ENCODE results near the gene TAS2R40. TPM values are rescaled to one million over a fixed set of nuclear protein-coding genes. Genes with fewer than 3 reads are reported as not detected.
"Not testable (repeated sequence)": the region's sequence is repeated elsewhere in the genome, so short reads cannot be mapped to it uniquely, and the experiment has no call there.

The TAS2R40 gene
- total RNA-seq, 4 donors from 2014 or later, result not detected

- no peak for ATAC-seq (ENCODE audit: low FRiP score)
These were observed 11.3 kb upstream of the TAS2R40 start for GRCh38 chr7:143210541-143210940.

GRCh38 chr7:143213478-143213877, 8.4 kb upstream of the TAS2R40 start:
- not testable (repeated sequence) for DNase-seq (ENCODE audit: low spot score); ATAC-seq (ENCODE audit: low FRiP score)

More at GRCh38 chr7:143210541-143210940, 11.3 kb upstream of the TAS2R40 start:
- DNase-seq (ENCODE audit: low spot score), result no peak
- TF ChIP-seq CTCF (IDR thresholded peaks at IDR 0.05), result no peak

GRCh38 chr7:143214789-143215679, 6.8 kb upstream of the TAS2R40 start:
- TF ChIP-seq CTCF (IDR thresholded peaks at IDR 0.05), result peak in 2 of 3 donors; percentile 90 to 97

GRCh38 chr7:143216151-143216550, 5.7 kb upstream of the TAS2R40 start:
- TF ChIP-seq CTCF (IDR thresholded peaks at IDR 0.05), result no peak
- DNase-seq (ENCODE audit: low spot score), result no peak
- ATAC-seq (ENCODE audit: low FRiP score), result no peak

More at GRCh38 chr7:143214789-143215679, 6.8 kb upstream of the TAS2R40 start:
- DNase-seq (ENCODE audit: low spot score) (no peak), ATAC-seq (ENCODE audit: low FRiP score) (peak; percentile 87)

GRCh38 chr7:143216686-143217085, 5.2 kb upstream of the TAS2R40 start:
- DNase-seq (ENCODE audit: low spot score) (no peak), ATAC-seq (ENCODE audit: low FRiP score) (no peak)

GRCh38 chr7:143217806-143218205, 4.0 kb upstream of the TAS2R40 start:
- no peak for DNase-seq (ENCODE audit: low spot score)
- TF ChIP-seq CTCF (IDR thresholded peaks at IDR 0.05), result no peak
- ATAC-seq (ENCODE audit: low FRiP score), result no peak

More at GRCh38 chr7:143216686-143217085, 5.2 kb upstream of the TAS2R40 start:
- TF ChIP-seq CTCF (IDR thresholded peaks at IDR 0.05), result no peak

- ATAC-seq (ENCODE audit: low FRiP score) (no peak), DNase-seq (ENCODE audit: low spot score) (no peak)
- no peak for TF ChIP-seq CTCF (IDR thresholded peaks at IDR 0.05)
These were observed 551 bp upstream of the TAS2R40 start for GRCh38 chr7:143221286-143221685.
